GM10847 (cell line): ENCODE data around the gene HGF.

Source experiments
- POLR2A ChIP-seq: IDR thresholded peaks from 2 replicates; pipeline ENCODE4 v1.6.1; 2011; ENCODE audit not compliant: insufficient read length; ENCODE audit errors: extremely low read depth

HGF gene

GRCh38 chr7:81707196-81707595 lies 62.7 kb downstream of the HGF start:
- TF ChIP-seq POLR2A = no peak

GRCh38 chr7:81705206-81705605 lies 64.6 kb downstream of the HGF start:
- TF ChIP-seq POLR2A = no peak

- TF ChIP-seq POLR2A = no peak
Observed at GRCh38 chr7:81704595-81704994, 65.3 kb downstream of the HGF start.

GRCh38 chr7:81698965-81699364 lies 70.9 kb downstream of the HGF start:
- TF ChIP-seq POLR2A = no peak

- TF ChIP-seq POLR2A = no peak
Observed at GRCh38 chr7:81694711-81695110, 75.1 kb downstream of the HGF start.

GRCh38 chr7:81693894-81694293 lies 76.0 kb downstream of the HGF start:
- TF ChIP-seq POLR2A = no peak

- TF ChIP-seq POLR2A = no peak
Observed at GRCh38 chr7:81693080-81693479, 76.8 kb downstream of the HGF start.

GRCh38 chr7:81692146-81692905 lies 77.5 kb downstream of the HGF start:
- no peak for TF ChIP-seq POLR2A

- no peak for TF ChIP-seq POLR2A
Observed at GRCh38 chr7:81691199-81691821, 78.5 kb downstream of the HGF start.

- no peak for TF ChIP-seq POLR2A
Observed at GRCh38 chr7:81690688-81691087, 79.2 kb downstream of the HGF start.

- no peak for TF ChIP-seq POLR2A
Observed at GRCh38 chr7:81690251-81690650, 79.6 kb downstream of the HGF start.

- no peak for TF ChIP-seq POLR2A
Observed at GRCh38 chr7:81688622-81689411, 81.0 kb downstream of the HGF start.

GRCh38 chr7:81687062-81687461 lies 82.8 kb downstream of the HGF start:
- TF ChIP-seq POLR2A = no peak

GRCh38 chr7:81685270-81685868 lies 84.5 kb downstream of the HGF start:
- no peak for TF ChIP-seq POLR2A

GRCh38 chr7:81684514-81685269 lies 85.2 kb downstream of the HGF start:
- TF ChIP-seq POLR2A = no peak
